ENCODE measurements around the gene MORN1.

Gene MORN1

GRCh38 chr1:2418791-2419320 is 27.5 kb upstream of the MORN1 start:
- DNase-seq: no peak

- no peak for DNase-seq
These were observed 26.5 kb upstream of the MORN1 start for GRCh38 chr1:2417833-2418225.

- no peak for DNase-seq
These were observed 25.9 kb upstream of the MORN1 start for GRCh38 chr1:2417083-2417832.

- no peak for DNase-seq
These were observed 25.0 kb upstream of the MORN1 start for GRCh38 chr1:2416403-2416802.

- no peak for DNase-seq
These were observed 24.5 kb upstream of the MORN1 start for GRCh38 chr1:2415801-2416208.

- no peak for DNase-seq
These were observed 24.0 kb upstream of the MORN1 start for GRCh38 chr1:2415337-2415736.

- no peak for DNase-seq
These were observed 23.1 kb upstream of the MORN1 start for GRCh38 chr1:2414297-2414958.

- no peak for DNase-seq
These were observed 22.3 kb upstream of the MORN1 start for GRCh38 chr1:2413495-2414296.

- peak; percentile 46 for DNase-seq
These were observed 21.6 kb upstream of the MORN1 start for GRCh38 chr1:2412773-2413494.

- peak; percentile 89 for DNase-seq
These were observed 21.0 kb upstream of the MORN1 start, which contains the start of gene PEX10 for GRCh38 chr1:2412395-2412772. PEX10 (minus strand) TSS chr1:2412564; CDS start chr1:2412502, 62 bp downstream.

- DNase-seq: peak; percentile 13
These were observed 20.5 kb upstream of the MORN1 start for GRCh38 chr1:2411801-2412394.

- DNase-seq: no peak
These were observed 18.4 kb upstream of the MORN1 start for GRCh38 chr1:2409745-2410144.

- no peak for DNase-seq
These were observed 17.5 kb upstream of the MORN1 start for GRCh38 chr1:2408859-2409276.

- DNase-seq: no peak
These were observed 17.1 kb upstream of the MORN1 start for GRCh38 chr1:2408456-2408855.

GRCh38 chr1:2407991-2408275 is 16.6 kb upstream of the MORN1 start:
- DNase-seq: no peak

GRCh38 chr1:2407166-2407990 is 16.0 kb upstream of the MORN1 start:
- DNase-seq: no peak

GRCh38 chr1:2406451-2407041 is 15.2 kb upstream of the MORN1 start:
- no peak for DNase-seq

GRCh38 chr1:2405588-2406295 is 14.4 kb upstream of the MORN1 start:
- no peak for DNase-seq

- no peak for DNase-seq
These were observed 13.6 kb upstream of the MORN1 start for GRCh38 chr1:2404890-2405511.
